ENCODE data around the gene PTPRN2.
"Not testable (repeated sequence)": the region's sequence is repeated elsewhere in the genome, so short reads cannot be mapped to it uniquely, and the experiment has no call there.

Gene PTPRN2

GRCh38 chr7:157785486-157786186 lies 802.0 kb downstream of the PTPRN2 start:
- H3K36me3 ChIP-seq (ENCODE audit: insufficient read depth, low read length), result no peaks in the 10 kb centered on the region

GRCh38 chr7:157784979-157785441 lies 802.6 kb downstream of the PTPRN2 start:
- Histone ChIP-seq H3K4me3 (ENCODE audit: low read length) (no peak overlapping the region), H3K9me3 (replicated peaks; ENCODE audit: low read length) (peaks cover 26% of the 10 kb centered on the region)

More at GRCh38 chr7:157785486-157786186, 802.0 kb downstream of the PTPRN2 start:
- no peak overlapping the region for H3K4me2 ChIP-seq (ENCODE audit: low read length)
- no peaks in the 10 kb centered on the region for H3K4me1 ChIP-seq (ENCODE audit: control insufficient read depth, insufficient read depth, low read length)
- H3K9ac ChIP-seq (ENCODE audit: low read depth, low read length), result no peak overlapping the region
- H3K27me3 ChIP-seq (ENCODE audit: control insufficient read depth, insufficient read depth, low read length), result no peaks in the 10 kb centered on the region
- H3K9me3 ChIP-seq (replicated peaks; ENCODE audit: low read length), result peaks cover 20% of the 10 kb centered on the region
- no peak overlapping the region for H3K4me3 ChIP-seq (ENCODE audit: low read length)

DNA sequence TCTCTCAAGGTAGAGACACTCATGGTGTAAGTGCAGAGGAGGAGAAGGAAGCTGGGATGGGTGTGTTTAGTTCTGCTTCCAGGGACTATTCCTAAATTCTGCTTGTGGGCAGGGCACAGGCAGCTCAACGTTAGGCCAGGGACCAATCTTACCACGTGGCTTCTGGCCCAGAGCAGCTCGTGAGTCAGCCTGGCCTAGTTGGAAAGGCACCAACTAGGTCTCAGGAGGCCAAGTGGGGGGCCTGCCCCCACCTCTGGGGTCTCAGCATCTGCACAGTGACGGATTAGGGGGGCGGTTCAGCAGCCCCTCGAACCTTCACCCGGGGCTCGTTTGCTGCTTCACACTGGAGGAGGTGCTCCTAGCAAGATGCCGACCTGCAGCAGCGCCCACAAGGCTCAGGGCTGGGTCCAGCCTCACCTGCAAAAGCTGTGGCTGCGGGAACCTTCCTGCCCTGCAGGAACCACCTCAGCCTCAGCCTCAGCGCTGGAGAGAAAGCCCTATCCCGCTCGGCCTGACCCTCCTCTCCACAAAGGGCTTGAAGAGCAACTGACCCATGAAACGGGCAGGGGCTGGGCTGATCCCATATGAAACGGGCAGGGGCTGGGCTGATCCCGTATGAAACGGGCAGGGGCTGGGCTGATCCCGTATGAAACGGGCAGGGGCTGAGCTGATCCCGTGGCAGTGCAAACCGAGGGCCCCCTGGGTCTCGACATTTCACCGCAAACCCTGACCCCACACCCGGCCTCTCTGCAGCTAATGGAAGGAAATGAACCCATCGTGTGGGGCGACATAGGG lies 803.4 kb downstream of the PTPRN2 start:
- Histone ChIP-seq H3K27me3 (ENCODE audit: control insufficient read depth, insufficient read depth, low read length) (no peaks in the 10 kb centered on the region), H3K4me1 (ENCODE audit: control insufficient read depth, insufficient read depth, low read length) (no peaks in the 10 kb centered on the region), H3K9ac (ENCODE audit: low read depth, low read length) (no peak overlapping the region), H3K4me3 (ENCODE audit: low read length) (no peak overlapping the region), H3K36me3 (ENCODE audit: insufficient read depth, low read length) (no peaks in the 10 kb centered on the region), H3K9me3 (replicated peaks; ENCODE audit: low read length) (peaks cover 34% of the 10 kb centered on the region), H3K4me2 (ENCODE audit: low read length) (no peak overlapping the region)

More at GRCh38 chr7:157784979-157785441, 802.6 kb downstream of the PTPRN2 start:
- no peak overlapping the region for H3K9ac ChIP-seq (ENCODE audit: low read depth, low read length)
- H3K4me2 ChIP-seq (ENCODE audit: low read length), result no peak overlapping the region
- H3K36me3 ChIP-seq (ENCODE audit: insufficient read depth, low read length), result no peaks in the 10 kb centered on the region
- H3K27me3 ChIP-seq (ENCODE audit: control insufficient read depth, insufficient read depth, low read length), result no peaks in the 10 kb centered on the region
- H3K4me1 ChIP-seq (ENCODE audit: control insufficient read depth, insufficient read depth, low read length), result no peaks in the 10 kb centered on the region

GRCh38 chr7:157782041-157782440 lies 805.6 kb downstream of the PTPRN2 start:
- no peak overlapping the region for H3K9ac ChIP-seq (ENCODE audit: low read depth, low read length)
- no peaks in the 10 kb centered on the region for H3K4me1 ChIP-seq (ENCODE audit: control insufficient read depth, insufficient read depth, low read length)
- peaks cover 45% of the 10 kb centered on the region for H3K9me3 ChIP-seq (replicated peaks; ENCODE audit: low read length)
- H3K4me2 ChIP-seq (ENCODE audit: low read length), result no peak overlapping the region
- no peak overlapping the region for H3K4me3 ChIP-seq (ENCODE audit: low read length)
- H3K27me3 ChIP-seq (ENCODE audit: control insufficient read depth, insufficient read depth, low read length), result no peaks in the 10 kb centered on the region
- H3K36me3 ChIP-seq (ENCODE audit: insufficient read depth, low read length), result no peaks in the 10 kb centered on the region

DNA sequence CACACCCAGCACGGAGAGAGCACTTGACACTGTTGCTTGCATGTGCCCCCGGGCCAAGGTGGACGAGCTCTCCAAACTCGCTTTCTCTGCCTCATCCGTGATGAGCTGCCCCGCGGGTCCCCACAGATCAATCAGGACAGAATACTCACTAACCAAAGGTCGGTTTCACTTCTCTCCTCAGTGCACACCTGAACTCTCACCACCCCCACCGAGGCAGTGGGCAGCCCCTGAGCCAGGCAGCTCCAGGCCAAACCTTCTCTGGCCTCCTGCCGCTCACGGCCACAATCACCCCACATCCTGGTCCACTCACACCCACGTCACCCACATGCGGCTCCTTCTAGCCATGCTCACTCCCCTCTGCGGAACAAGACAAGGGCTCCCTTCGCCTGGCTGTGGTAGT lies 806.9 kb downstream of the PTPRN2 start:
- no peaks in the 10 kb centered on the region for H3K27me3 ChIP-seq (ENCODE audit: control insufficient read depth, insufficient read depth, low read length)

GRCh38 chr7:157780312-157780711 lies 807.3 kb downstream of the PTPRN2 start:
- Histone ChIP-seq H3K4me3 (ENCODE audit: low read length) (no peak overlapping the region), H3K9me3 (replicated peaks; ENCODE audit: low read length) (peaks cover 40% of the 10 kb centered on the region), H3K4me1 (ENCODE audit: control insufficient read depth, insufficient read depth, low read length) (no peaks in the 10 kb centered on the region), H3K36me3 (ENCODE audit: insufficient read depth, low read length) (no peaks in the 10 kb centered on the region), H3K27me3 (ENCODE audit: control insufficient read depth, insufficient read depth, low read length) (no peaks in the 10 kb centered on the region), H3K4me2 (ENCODE audit: low read length) (no peak overlapping the region), H3K9ac (ENCODE audit: low read depth, low read length) (no peak overlapping the region)

More for the DNA sequence above, 806.9 kb downstream of the PTPRN2 start:
- no peak overlapping the region for H3K4me2 ChIP-seq (ENCODE audit: low read length)
- no peaks in the 10 kb centered on the region for H3K4me1 ChIP-seq (ENCODE audit: control insufficient read depth, insufficient read depth, low read length)
- H3K9ac ChIP-seq (ENCODE audit: low read depth, low read length), result no peak overlapping the region
- H3K9me3 ChIP-seq (replicated peaks; ENCODE audit: low read length), result peaks cover 40% of the 10 kb centered on the region
- H3K4me3 ChIP-seq (ENCODE audit: low read length), result no peak overlapping the region
- no peaks in the 10 kb centered on the region for H3K36me3 ChIP-seq (ENCODE audit: insufficient read depth, low read length)

DNA sequence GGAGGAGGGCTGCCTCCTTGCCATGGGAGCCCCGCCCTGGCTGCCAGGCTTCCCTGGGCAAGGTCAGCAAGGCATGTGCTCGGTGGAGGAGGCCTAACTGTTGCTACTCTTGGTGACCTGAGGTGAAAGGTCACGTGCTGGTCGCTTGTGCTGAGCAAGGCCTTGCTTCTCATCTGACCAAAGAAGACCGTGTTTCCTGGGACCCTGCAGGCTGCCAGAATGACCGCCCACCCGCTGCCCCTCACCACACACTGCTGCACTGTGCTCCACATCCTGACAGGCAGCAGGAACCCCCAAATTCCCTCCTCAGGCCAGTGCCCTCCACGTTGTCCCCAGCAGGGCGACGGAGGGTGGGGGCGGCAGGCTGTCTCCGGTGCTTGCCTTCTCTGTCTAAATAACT lies 808.4 kb downstream of the PTPRN2 start:
- H3K9ac ChIP-seq (ENCODE audit: low read depth, low read length), result no peak overlapping the region
- no peaks in the 10 kb centered on the region for H3K27me3 ChIP-seq (ENCODE audit: control insufficient read depth, insufficient read depth, low read length)
- no peak overlapping the region for H3K4me3 ChIP-seq (ENCODE audit: low read length)
- no peaks in the 10 kb centered on the region for H3K4me1 ChIP-seq (ENCODE audit: control insufficient read depth, insufficient read depth, low read length)
- H3K36me3 ChIP-seq (ENCODE audit: insufficient read depth, low read length), result no peaks in the 10 kb centered on the region
- no peak overlapping the region for H3K4me2 ChIP-seq (ENCODE audit: low read length)
- H3K9me3 ChIP-seq (replicated peaks; ENCODE audit: low read length), result peaks cover 41% of the 10 kb centered on the region

GRCh38 chr7:157777194-157777762 lies 810.3 kb downstream of the PTPRN2 start:
- not testable (repeated sequence) for H3K4me1 ChIP-seq (ENCODE audit: control insufficient read depth, insufficient read depth, low read length); H3K36me3 ChIP-seq (ENCODE audit: insufficient read depth, low read length); H3K4me2 ChIP-seq (ENCODE audit: low read length); H3K9ac ChIP-seq (ENCODE audit: low read depth, low read length); H3K4me3 ChIP-seq (ENCODE audit: low read length); H3K27me3 ChIP-seq (ENCODE audit: control insufficient read depth, insufficient read depth, low read length)
- peaks cover 45% of the 10 kb centered on the region for H3K9me3 ChIP-seq (replicated peaks; ENCODE audit: low read length)

DNA sequence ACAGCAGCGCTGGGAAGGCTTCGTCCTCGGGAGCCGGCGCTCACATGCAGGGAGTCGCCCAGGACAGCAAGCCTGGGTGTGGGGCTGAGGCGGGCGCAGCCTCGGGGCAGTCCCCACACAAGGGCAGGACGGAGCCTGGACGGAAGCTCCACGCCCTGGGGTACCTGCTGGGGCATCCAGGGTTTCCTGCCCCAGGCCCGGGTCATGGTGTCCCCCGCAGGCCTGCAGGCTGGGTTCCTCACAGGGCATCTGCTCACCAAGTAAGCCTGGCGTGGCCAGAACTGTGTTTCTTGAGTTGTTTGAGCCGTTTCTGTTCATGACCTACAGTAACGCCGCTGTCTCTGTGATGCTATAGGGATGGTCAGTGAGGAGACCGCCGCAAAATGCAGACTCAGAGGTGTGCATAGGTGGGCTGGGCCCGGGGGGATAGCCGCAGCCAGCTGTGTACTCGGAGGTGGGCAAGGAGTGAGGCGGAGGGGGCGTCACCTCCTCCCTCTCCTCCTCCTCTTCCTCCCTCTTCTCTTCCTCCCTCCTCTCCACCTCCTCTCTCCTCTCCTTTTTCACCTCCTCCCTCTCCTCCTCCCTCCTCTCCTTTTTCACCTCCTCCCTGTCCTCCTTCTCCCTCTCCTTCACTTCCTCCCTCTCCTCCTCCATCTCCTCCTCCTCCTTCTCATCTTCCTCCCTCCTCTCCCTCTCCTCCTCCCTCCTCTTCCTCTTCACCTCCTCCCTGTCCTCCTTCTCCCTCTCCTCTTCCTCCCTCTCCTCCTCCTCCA lies 811.9 kb downstream of the PTPRN2 start:
- no peaks in the 10 kb centered on the region for H3K36me3 ChIP-seq (ENCODE audit: insufficient read depth, low read length)
- no peak overlapping the region for H3K4me3 ChIP-seq (ENCODE audit: low read length)
- no peak overlapping the region for H3K4me2 ChIP-seq (ENCODE audit: low read length)
- H3K9me3 ChIP-seq (replicated peaks; ENCODE audit: low read length), result peaks cover 46% of the 10 kb centered on the region
- H3K9ac ChIP-seq (ENCODE audit: low read depth, low read length), result no peak overlapping the region
- no peaks in the 10 kb centered on the region for H3K27me3 ChIP-seq (ENCODE audit: control insufficient read depth, insufficient read depth, low read length)
- no peaks in the 10 kb centered on the region for H3K4me1 ChIP-seq (ENCODE audit: control insufficient read depth, insufficient read depth, low read length)

- no peak overlapping the region for H3K4me2 ChIP-seq (ENCODE audit: low read length)
- H3K9me3 ChIP-seq (replicated peaks; ENCODE audit: low read length), result peaks cover 40% of the 10 kb centered on the region
- no peaks in the 10 kb centered on the region for H3K27me3 ChIP-seq (ENCODE audit: control insufficient read depth, insufficient read depth, low read length)
- H3K9ac ChIP-seq (ENCODE audit: low read depth, low read length), result no peak overlapping the region
- no peaks in the 10 kb centered on the region for H3K4me1 ChIP-seq (ENCODE audit: control insufficient read depth, insufficient read depth, low read length)
- no peaks in the 10 kb centered on the region for H3K36me3 ChIP-seq (ENCODE audit: insufficient read depth, low read length)
- H3K4me3 ChIP-seq (ENCODE audit: low read length), result no peak overlapping the region
Observed at GRCh38 chr7:157775021-157775559, 812.5 kb downstream of the PTPRN2 start.

DNA sequence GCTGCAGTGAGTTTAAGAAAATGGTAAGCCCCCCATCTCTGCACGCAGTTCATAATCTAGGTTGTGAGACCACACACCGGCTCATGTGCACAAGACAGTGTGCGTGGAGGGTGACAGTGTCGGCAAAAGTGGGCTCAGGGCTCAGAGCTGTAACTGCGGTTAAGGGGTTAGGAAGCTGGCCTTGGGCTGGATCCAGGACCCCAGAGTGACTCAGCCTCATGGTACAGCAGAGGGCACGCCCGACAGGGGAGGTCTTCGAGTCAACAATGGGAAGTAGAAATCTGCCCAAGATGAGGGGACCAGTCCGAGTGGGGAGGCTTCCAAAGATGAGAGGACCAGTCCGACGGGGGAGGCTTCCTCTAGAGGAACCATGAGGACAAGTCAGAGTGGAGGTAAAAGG lies 813.1 kb downstream of the PTPRN2 start:
- Histone ChIP-seq H3K27me3 (ENCODE audit: control insufficient read depth, insufficient read depth, low read length) (no peaks in the 10 kb centered on the region), H3K4me3 (ENCODE audit: low read length) (no peak overlapping the region)

More for the DNA sequence above, 813.1 kb downstream of the PTPRN2 start:
- H3K9ac ChIP-seq (ENCODE audit: low read depth, low read length), result no peak overlapping the region
- H3K9me3 ChIP-seq (replicated peaks; ENCODE audit: low read length), result peaks cover 34% of the 10 kb centered on the region
- H3K36me3 ChIP-seq (ENCODE audit: insufficient read depth, low read length), result no peaks in the 10 kb centered on the region
- H3K4me1 ChIP-seq (ENCODE audit: control insufficient read depth, insufficient read depth, low read length), result no peaks in the 10 kb centered on the region
- no peak overlapping the region for H3K4me2 ChIP-seq (ENCODE audit: low read length)
